ENCODE data around the gene TIMP2.

DNA sequence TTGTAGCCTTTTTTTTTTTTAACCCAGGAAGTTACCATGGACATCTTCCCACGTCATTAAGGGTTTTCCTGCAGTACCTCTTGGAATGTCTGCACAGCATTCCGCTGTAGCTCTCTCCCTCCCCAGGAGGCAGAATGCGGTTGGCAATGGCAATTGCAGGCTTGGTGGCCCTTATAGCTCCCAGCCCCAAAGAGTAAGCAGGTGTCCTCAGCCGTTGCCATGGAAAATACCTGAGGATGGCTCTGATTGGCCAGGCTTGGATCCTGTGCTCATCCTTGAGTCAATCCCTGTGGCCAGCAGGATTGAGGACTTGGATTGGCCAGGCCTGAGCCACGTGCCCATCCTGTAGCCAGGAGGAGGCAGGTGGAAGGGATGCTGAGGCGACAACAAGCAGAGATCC, 15.5 kb upstream of the TIMP2 start:
- TF ChIP-seq, protein P1, sequence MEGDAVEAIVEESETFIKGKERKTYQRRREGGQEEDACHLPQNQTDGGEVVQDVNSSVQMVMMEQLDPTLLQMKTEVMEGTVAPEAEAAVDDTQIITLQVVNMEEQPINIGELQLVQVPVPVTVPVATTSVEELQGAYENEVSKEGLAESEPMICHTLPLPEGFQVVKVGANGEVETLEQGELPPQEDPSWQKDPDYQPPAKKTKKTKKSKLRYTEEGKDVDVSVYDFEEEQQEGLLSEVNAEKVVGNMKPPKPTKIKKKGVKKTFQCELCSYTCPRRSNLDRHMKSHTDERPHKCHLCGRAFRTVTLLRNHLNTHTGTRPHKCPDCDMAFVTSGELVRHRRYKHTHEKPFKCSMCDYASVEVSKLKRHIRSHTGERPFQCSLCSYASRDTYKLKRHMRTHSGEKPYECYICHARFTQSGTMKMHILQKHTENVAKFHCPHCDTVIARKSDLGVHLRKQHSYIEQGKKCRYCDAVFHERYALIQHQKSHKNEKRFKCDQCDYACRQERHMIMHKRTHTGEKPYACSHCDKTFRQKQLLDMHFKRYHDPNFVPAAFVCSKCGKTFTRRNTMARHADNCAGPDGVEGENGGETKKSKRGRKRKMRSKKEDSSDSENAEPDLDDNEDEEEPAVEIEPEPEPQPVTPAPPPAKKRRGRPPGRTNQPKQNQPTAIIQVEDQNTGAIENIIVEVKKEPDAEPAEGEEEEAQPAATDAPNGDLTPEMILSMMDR (IDR thresholded peaks at IDR 0.05; ENCODE audit: borderline replicate concordance, extremely low read depth, low read length, poor library complexity, severe bottlenecking): no peak
- TF ChIP-seq EZH2 (IDR thresholded peaks at IDR 0.05; ENCODE audit: borderline replicate concordance, low read depth, low read length, severe bottlenecking): no peak

Data from DND-41 (cell line).